Activated naive CD8-positive, alpha-beta T cell (primary cell): ENCODE measurements around the gene PTMS.

Source experiments
- H3K27ac Mint-ChIP-seq: one replicate; pipeline ENCODE4 v1.8.0; 2021; ENCODE audit warnings: mixed read lengths
- H3K27me3 Mint-ChIP-seq: one replicate; pipeline ENCODE4 v1.8.0; 2021; ENCODE audit warnings: mixed read lengths
- H3K36me3 Mint-ChIP-seq: one replicate; pipeline ENCODE4 v1.8.0; 2021; ENCODE audit warnings: mixed read lengths
- H3K4me1 Mint-ChIP-seq: one replicate; pipeline ENCODE4 v1.8.0; 2021; ENCODE audit warnings: low read depth, mixed read lengths
- H3K4me3 Mint-ChIP-seq: one replicate; pipeline ENCODE4 v1.8.0; 2021; ENCODE audit warnings: mild to moderate bottlenecking, mixed read lengths
- H3K9me3 Mint-ChIP-seq: one replicate; pipeline ENCODE4 v1.8.0; 2021; ENCODE audit warnings: low read depth, mixed read lengths

Gene PTMS

DNA sequence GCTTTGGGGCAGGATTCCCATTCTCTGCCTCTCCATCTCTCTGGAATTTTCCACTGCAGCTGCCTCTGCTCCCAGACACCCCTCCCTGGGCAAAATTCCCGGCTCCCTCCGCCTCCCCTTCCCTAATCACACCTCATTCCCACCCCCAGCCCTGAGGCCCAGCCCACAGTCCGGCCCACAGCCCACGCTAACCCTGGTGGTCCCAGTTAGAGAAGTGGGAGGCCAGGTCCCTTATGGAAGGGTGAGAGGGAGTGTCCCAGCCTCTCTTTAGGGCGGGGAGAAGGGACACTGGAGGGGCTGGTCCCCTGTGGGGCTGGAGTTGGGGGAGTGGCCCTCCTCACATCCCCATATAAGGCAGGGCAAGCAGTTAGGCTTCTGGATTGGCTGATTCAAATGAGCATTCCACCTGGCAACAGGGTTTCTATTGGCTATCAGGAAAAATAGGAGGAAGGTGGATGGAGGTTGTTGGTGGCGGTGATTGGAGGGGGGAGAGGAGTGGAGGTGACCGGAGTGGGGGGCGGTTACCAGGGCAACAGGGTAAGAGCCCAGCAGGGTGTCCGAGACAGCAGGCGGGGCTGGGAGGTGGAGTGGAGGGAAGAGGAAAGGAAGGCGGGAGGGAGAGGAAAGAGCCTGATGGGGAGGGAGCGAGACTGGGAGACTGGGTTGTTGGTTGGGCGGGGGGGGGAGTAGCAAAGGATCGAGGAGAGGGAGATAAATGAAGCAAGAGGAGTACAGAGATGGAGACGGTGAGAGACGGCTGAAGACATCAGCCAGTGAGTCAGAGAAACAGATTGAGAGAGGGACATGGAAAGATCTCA, 1.9 kb upstream of the PTMS start:
- peaks cover 3% of the 10 kb centered on the region for H3K36me3 Mint-ChIP-seq
- H3K9me3 Mint-ChIP-seq, result no peaks in the 10 kb centered on the region
- H3K27ac Mint-ChIP-seq, result no peak overlapping the region
- peaks cover 16% of the 10 kb centered on the region for H3K27me3 Mint-ChIP-seq
- peaks cover 22% of the 10 kb centered on the region for H3K4me1 Mint-ChIP-seq
- H3K4me3 Mint-ChIP-seq, result peak overlapping the region; percentile 64

DNA sequence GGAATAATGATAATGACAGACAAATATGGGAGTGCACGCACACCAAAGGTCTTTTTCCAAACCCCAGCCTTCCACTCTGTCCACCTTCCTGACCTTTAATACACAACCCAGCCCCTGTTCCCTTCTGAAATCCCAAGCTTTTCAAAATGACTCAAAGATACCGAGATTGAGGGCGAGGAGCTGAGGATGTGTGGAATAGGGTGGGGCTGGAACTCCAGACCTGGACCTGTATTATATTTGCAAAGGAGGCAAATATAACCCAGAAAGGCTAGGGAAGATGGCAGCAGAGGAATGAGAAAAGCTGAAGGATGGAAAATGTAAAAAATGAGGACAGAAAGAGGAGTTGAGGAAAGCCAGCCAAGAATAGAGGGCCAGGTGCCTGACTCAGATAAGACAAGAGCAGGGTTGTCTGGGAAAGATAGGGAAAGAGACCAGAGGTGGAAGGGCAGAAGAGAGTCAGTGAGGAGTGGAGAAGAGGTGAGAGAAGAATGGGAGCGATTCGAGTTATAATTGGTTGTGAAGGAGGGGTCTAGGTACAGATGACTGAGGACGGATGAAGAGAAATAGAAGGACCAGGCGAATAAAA, 1.0 kb upstream of the PTMS start:
- H3K27ac Mint-ChIP-seq, result no peak overlapping the region
- no peaks in the 10 kb centered on the region for H3K9me3 Mint-ChIP-seq
- peaks cover 16% of the 10 kb centered on the region for H3K27me3 Mint-ChIP-seq
- H3K4me1 Mint-ChIP-seq, result peaks cover 22% of the 10 kb centered on the region
- H3K4me3 Mint-ChIP-seq, result peak overlapping the region; percentile 87
- H3K36me3 Mint-ChIP-seq, result peaks cover 3% of the 10 kb centered on the region

DNA sequence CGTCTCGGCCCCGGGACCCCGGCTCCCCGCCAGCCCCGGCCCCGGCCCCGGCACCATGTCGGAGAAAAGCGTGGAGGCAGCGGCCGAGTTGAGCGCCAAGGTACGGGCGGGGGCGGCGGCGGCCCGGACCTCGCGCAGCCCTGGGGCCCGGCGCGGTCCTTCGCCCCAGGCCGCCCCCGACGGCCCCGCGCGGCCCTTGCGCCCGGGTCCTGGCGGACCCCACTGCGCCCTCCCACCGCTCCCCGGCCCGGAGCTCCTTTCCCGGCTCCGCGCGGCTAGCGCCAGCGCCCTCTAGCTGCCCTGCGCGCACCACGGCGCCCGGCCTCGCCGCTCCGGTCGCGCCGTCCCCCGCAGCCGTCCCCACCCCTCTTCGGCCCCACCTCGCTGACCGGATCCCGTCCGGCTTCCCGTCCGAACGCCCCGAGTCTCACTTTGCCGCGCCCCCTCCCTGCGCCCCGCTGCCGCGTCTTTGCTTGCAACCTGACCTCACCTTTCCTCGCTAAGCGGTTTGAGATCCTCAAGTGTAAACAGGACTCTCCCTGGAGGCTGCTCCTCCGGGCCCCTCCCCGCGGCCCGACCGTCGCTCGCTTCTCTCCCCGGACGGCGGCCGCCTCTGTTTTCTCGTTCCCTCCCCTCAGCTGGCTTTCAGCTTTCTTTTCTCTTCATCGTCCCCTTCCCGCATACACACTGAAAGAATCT, 637 bp downstream of the PTMS start:
- Mint-ChIP-seq H3K27ac (no peak overlapping the region), H3K27me3 (peaks cover 14% of the 10 kb centered on the region), H3K4me3 (peak overlapping the region; percentile 85), H3K4me1 (peaks cover 33% of the 10 kb centered on the region), H3K36me3 (peaks cover 3% of the 10 kb centered on the region), H3K9me3 (no peaks in the 10 kb centered on the region)

DNA sequence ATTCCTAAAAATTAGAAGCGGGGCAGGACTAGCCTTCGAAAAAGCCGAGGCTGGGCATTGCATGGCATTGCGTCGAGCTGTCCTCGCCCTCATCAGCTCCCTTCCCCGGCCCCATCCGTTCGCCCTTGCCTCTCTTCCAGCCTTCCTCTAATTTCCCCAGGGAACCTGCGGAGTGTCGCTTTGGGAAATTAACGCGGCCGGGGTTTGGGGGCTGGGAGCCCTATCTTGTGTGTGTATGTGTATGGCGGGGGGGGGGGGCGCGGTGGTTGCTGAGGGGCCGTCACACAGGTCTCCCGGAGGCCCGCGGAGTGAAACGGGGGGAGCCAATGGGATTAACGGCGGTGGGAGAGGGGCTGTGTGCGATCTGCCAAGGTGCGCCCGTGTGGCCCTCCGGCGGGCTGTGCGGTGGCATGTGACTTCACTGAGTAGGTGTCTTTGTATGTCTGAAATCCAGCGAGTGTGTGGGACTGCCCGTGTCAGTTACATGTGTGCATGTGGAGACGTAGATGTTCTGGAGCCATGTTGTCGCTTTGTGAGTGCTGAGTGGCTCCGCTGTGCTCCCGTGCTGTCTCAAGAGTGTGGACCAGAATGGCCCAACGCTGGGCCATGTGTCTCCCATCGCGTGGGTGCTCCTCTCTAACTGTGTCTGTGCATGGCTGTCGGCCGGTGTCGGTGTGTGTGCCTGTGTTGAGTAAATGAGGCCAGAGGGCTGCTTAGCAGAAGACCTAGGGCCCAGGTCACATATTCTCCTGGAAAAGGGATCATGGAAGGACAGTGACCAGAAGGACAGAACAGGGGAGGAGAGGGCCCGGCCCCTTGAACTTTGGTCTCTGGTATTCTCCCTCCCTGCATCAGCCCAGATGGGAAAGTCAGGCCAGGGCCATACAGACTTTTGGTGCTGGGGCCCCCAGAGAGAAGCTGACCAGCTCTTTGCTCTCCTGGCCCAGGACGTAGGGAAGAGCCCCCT, 1.5 kb downstream of the PTMS start:
- Mint-ChIP-seq H3K27ac (peak overlapping the region; percentile 5), H3K4me1 (peaks cover 37% of the 10 kb centered on the region), H3K36me3 (peaks cover 3% of the 10 kb centered on the region), H3K4me3 (peak overlapping the region; percentile 85), H3K9me3 (no peaks in the 10 kb centered on the region), H3K27me3 (peaks cover 14% of the 10 kb centered on the region)

DNA sequence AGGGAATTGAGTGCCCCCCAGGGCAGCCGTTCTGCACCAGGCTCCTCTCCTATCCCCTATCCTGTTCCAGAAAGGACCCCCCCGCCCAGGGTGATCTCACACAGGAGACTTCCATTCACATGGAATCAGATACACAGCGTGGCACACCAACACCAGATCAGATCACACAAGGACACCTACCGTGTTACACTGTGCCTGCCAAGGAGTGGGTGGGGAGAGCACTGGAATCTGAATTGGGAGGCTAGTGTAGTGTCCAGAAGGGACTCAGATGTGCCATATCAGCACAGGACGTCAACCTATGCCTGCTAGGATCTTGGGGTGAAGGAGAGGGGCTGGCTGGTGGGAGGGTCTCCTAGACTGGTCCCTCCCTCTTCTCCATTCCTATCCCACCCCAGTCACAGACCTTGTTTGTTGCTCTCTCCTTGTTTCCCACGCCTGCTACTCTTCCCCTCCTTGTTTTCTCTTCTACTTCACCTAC, 2.3 kb downstream of the PTMS start:
- Mint-ChIP-seq H3K9me3 (no peaks in the 10 kb centered on the region), H3K36me3 (peaks cover 3% of the 10 kb centered on the region), H3K4me3 (no peak overlapping the region), H3K27ac (peak overlapping the region; percentile 12), H3K4me1 (peaks cover 43% of the 10 kb centered on the region), H3K27me3 (peaks cover 14% of the 10 kb centered on the region)

DNA sequence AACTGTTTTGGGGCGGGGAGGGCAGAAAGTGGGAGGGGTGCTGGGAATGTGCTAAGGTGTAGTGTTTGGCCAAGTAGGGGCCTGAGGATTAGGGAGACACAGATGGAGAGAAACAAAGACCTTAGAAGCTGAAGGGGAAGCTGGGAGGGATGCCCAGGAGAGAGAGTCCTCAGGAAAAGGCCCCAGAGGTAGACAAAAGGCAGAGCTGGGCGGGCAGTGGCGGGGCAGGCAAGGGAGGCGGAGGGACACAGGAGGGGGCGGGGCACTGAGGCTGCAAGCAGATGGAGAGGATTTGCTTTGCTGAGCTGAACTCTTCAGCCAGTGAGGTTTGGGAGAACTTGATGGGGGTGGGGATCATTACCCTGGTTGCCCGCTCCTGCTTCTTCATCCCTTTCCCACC, 2.8 kb downstream of the PTMS start:
- H3K27ac Mint-ChIP-seq, result peak overlapping the region; percentile 12
- no peak overlapping the region for H3K4me3 Mint-ChIP-seq
- peaks cover 14% of the 10 kb centered on the region for H3K27me3 Mint-ChIP-seq
- peaks cover 3% of the 10 kb centered on the region for H3K36me3 Mint-ChIP-seq
- H3K4me1 Mint-ChIP-seq, result peaks cover 43% of the 10 kb centered on the region
- H3K9me3 Mint-ChIP-seq, result no peaks in the 10 kb centered on the region

DNA sequence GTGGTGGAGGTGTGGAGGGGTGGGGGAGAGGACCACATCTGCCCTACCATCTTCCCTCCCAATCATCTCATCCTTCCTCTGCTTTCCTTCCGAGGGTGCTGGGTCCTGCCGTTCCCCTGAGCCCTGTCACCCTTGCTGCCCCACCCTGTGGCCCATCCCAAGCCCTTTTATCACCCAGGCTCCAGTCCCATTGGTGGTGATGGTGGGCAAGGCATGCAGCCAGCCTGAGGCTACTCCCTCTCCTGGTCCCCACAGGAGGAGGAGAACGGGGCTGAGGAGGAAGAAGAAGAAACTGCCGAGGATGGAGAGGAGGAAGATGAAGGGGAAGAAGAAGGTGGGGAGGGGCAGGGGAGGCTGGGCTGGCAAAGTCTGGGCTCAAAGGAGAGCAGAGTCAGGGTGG, 3.5 kb downstream of the PTMS start:
- H3K4me1 Mint-ChIP-seq, result peaks cover 44% of the 10 kb centered on the region
- H3K27ac Mint-ChIP-seq, result no peak overlapping the region
- H3K9me3 Mint-ChIP-seq, result no peaks in the 10 kb centered on the region
- no peak overlapping the region for H3K4me3 Mint-ChIP-seq
- peaks cover 13% of the 10 kb centered on the region for H3K27me3 Mint-ChIP-seq
- peaks cover 4% of the 10 kb centered on the region for H3K36me3 Mint-ChIP-seq

DNA sequence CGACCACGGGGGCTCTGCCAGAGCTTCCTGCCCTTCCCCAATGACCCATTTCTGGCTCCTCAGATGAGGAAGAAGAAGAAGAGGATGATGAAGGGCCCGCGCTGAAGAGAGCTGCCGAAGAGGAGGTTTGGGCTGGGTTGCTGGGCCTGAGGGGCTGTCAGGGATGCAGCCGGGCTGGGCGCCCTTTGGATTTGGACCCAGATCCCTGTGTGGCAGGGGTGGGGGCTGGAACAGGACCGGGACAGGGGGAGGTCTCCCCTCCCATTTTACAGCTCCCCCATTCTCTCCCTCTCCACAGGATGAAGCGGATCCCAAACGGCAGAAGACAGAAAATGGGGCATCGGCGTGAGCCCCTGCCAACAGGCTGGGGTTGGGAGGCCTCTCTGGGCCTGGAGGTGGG, 3.9 kb downstream of the PTMS start:
- Mint-ChIP-seq H3K27me3 (peaks cover 10% of the 10 kb centered on the region), H3K36me3 (peaks cover 6% of the 10 kb centered on the region), H3K27ac (no peak overlapping the region), H3K9me3 (no peaks in the 10 kb centered on the region), H3K4me1 (peaks cover 47% of the 10 kb centered on the region), H3K4me3 (no peak overlapping the region)

DNA sequence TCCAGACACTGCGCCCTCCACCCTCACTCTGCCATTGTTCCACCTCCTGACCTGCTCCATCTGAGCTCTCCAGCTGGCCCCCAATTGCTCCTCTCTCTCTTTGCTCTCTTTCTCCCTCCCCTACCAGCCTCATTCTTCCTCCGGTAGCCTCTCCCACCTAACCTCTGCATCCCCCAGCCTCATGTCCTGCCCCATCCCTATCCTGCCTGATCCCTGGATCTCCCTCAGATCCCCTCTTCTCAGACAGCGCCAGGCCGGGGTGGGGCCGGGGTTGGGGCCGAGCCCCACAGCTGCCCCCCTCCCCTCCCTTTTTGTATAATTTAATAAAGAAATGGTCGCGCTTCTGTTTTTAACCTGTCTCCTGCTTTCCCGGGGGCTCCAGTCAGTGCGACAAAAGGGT, 4.4 kb downstream of the PTMS start:
- peaks cover 3% of the 10 kb centered on the region for H3K36me3 Mint-ChIP-seq
- H3K4me3 Mint-ChIP-seq, result no peak overlapping the region
- H3K27me3 Mint-ChIP-seq, result peaks cover 6% of the 10 kb centered on the region
- peaks cover 48% of the 10 kb centered on the region for H3K4me1 Mint-ChIP-seq
- no peak overlapping the region for H3K27ac Mint-ChIP-seq
- no peaks in the 10 kb centered on the region for H3K9me3 Mint-ChIP-seq

DNA sequence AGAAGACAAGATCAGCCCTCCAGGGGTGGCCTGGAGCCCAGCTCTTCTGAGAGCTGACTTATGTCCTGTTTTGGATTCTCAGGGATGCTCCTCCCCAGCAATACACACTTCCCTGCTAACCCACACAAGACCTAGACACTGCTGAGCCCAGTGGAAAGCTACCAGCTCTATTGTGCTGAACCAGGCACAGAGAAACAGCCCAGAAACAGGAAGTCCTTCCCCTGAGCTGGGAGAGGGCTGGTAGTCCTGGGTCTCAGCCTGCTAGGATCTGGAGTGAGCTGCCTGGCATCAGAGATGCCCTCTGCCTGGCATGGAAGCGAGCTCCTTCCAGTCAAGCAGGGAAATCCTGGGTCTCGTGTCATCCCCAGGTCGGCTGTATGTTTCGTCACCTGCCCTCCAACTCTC, 4.9 kb downstream of the PTMS start:
- peaks cover 3% of the 10 kb centered on the region for H3K36me3 Mint-ChIP-seq
- H3K9me3 Mint-ChIP-seq, result no peaks in the 10 kb centered on the region
- peaks cover 6% of the 10 kb centered on the region for H3K27me3 Mint-ChIP-seq
- H3K27ac Mint-ChIP-seq, result no peak overlapping the region
- peak overlapping the region; percentile 85 for H3K4me3 Mint-ChIP-seq
- peaks cover 50% of the 10 kb centered on the region for H3K4me1 Mint-ChIP-seq

DNA sequence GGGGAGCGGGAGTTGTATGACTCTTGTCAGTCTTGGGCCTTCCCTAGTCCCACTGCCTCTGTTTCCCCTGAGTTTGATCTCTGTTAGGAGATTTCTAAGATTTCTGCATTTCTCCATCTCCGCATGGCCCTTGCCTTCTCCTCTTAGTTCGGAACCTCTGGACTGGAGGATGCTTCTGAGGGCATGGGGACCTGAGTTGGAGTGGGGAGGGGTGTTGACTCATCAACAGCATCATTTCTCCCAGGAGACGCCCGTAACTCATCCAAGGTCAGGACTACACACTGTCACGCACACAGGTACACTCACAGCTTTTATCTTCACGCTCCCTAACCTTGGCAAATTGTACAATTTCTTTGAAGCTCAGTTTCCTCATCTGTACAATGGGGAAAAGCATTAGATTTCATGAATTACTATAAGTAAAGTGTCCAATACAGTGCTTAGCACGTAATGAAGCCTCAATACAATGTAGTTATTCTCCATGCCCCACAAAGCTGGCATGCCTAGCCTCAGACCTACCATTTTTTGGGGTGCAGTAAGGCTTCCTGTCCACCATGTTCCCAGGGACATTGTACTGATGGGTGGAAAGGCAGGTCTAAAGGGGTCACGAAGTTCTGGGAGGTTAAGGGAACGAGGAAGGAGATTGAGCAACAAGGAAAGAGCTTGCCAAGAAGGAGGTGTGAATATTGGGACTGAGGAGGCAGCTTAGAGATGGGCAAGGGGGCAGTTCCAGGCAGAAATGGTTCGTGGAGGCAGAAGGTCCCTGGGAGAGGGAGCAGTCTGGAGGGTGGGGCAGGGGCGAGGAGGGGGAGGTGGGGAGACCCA, 5.6 kb downstream of the PTMS start:
- Mint-ChIP-seq H3K27ac (peak overlapping the region; percentile 86), H3K4me1 (peaks cover 54% of the 10 kb centered on the region), H3K36me3 (peaks cover 3% of the 10 kb centered on the region), H3K9me3 (no peaks in the 10 kb centered on the region), H3K27me3 (peaks cover 6% of the 10 kb centered on the region), H3K4me3 (peak overlapping the region; percentile 85)

DNA sequence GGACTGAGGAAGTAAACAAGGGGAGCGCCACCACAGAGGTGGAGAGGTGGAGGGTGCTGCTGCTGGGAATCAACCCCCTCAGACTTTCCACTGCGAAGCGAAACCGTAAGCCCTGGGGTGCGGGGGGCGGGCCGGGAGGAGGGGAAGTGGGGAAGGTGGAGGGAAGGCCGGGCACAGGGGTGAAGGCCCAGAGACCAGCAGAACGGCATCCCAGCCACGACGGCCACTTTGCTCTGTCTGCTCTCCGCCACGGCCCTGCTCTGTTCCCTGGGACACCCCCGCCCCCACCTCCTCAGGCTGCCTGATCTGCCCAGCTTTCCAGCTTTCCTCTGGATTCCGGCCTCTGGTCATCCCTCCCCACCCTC, 6.2 kb downstream of the PTMS start, which contains the start of gene LAG3:
TSS of gene LAG3 (plus strand) at position 190 of the 365 bp plus-strand sequence. CDS start 333 bp downstream, outside the sequence.
- Mint-ChIP-seq H3K27ac (peak within 1 kb of the TSS; percentile 86), H3K36me3 (peaks cover 3% of the 10 kb centered on the region), H3K4me1 (peaks cover 51% of the 10 kb centered on the region), H3K9me3 (no peaks in the 10 kb centered on the region), H3K27me3 (peaks cover 6% of the 10 kb centered on the region), H3K4me3 (peak within 1 kb of the TSS; percentile 85)

DNA sequence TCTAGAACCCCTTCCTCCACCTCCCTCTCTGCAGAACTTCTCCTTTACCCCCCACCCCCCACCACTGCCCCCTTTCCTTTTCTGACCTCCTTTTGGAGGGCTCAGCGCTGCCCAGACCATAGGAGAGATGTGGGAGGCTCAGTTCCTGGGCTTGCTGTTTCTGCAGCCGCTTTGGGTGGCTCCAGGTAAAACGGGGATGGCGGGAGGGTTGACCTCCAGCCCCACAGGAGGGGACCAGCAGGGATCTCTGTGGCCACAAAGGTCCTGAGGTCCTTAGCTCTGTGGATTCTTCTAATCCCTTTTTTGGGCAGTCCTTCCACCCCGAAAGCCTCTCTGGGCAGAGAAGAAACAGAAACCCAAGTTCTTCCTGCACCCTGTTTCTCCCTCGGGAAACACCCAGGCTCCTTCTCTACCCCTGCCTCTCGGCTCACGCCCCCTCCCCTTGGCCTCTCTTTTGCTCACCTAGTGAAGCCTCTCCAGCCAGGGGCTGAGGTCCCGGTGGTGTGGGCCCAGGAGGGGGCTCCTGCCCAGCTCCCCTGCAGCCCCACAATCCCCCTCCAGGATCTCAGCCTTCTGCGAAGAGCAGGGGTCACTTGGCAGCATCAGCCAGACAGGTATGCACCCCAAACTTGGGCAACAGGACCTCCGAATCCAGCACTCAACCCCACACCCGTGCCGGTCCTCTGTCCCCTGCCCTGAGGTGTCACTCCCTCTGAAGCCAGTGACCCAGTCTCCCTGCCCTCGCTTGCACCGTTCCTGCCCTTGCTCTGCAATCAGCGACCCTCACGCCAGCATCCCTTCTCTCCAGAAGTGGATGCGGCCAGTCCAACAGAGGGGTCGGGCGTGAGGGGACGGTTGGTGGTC, 6.8 kb downstream of the PTMS start:
- H3K9me3 Mint-ChIP-seq, result no peaks in the 10 kb centered on the region
- H3K27ac Mint-ChIP-seq, result peak overlapping the region; percentile 76
- peaks cover 3% of the 10 kb centered on the region for H3K36me3 Mint-ChIP-seq
- H3K4me3 Mint-ChIP-seq, result peak overlapping the region; percentile 85
- peaks cover 46% of the 10 kb centered on the region for H3K4me1 Mint-ChIP-seq
- peaks cover 2% of the 10 kb centered on the region for H3K27me3 Mint-ChIP-seq
